T1000 (cell line): Measurements from ENCODE around the gene SLC9B2.

Experiments
- DNase-seq: peaks from one replicate; lab custom pipeline; 2025; ENCODE audit warnings: mixed read lengths; lab: John Stamatoyannopoulos, UW

Gene SLC9B2

DNA sequence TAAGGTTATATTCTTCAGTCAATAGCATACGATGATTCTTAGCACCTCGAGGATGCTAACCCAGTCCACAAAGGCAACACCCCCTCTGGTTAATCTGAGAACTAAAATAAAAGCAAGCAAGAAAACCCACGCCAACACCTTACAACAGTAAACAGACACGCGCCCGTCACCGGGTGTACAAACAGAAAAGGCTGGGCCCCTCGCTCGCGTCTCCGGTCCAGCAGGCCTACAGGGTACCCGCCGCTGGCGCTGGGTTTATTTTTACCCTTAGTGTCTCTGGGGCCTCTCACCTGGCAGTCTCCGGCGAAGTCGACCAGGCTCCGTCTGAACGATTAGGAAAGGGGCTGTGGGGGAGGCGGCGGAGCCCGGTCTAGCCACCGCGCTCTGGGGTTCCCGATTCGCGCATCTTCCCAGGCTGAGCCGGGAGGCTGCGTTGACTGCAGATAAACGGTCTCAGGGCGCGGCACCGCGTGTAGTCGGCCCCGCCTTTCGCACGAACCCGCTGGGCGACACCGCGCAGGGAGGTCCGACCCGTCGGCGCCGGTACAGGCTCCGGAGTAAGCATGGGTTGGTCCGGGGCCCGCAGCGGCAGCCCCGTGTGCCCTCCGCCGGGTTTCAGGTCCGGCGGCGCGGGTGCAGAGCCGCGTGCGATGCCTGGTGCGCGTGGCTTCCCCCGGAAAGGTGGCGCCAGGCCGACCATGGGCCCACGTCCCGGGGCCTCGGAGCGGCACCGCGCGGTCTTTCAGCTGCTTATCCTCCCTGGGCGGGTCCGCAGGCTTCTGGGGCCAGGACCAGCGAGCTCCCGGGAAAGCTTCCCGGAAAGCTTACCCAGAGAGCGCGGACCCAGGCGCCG lies 441 bp downstream of the SLC9B2 start:
- peak; percentile 56 for DNase-seq

DNA sequence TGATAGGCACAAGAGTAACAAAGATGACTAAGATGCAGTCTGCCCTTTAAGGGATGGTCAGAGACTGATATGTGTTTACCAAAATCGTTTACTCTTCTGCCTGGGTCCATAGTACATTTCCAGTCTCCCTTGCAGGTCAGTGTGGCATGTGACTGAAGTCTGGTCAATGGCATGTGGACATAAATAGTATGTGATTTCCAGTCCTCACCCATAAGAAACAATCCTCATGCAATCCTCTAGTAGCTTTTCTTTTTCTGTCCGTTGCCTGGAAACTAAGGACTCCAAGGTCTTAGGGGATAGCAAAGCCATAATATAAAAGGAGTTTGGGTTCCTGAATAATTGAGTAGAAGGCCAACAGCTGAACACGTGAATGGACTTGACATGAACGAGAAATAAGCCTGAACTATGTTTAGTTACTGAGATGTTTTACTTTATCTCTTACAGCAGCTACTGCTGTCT lies 1.1 kb downstream of the SLC9B2 start:
- no peak for DNase-seq

DNA sequence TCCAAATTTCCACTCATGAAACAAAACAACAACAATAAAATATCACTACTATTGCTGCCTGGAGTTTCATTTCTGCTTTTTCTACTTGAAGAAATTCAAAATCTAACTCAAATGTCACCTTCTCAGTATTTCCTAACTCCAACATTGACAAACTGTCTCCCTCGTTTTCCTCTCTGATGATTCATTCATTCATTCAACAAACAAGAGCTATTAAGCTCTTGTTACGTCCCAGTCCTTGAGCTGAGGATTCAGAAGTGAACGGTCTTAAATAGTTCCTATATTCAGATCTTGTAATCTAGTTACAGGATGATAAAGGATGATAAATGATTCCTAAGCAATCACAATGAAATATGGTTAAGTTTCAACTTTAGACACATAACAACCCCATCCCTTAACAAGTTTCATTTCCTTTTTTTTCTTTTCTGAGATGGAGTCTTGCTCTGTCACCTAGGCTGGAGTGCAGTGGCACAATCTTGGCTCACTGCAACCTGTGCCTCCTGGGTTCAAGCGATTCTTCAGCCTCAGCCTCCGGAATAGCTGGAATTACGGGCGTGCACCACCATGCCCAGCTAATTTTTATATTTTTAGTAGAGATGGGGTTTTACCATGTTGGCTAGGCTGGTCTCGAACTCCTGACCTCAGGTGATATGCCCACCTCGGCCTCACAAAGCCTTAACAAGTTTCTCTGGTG lies 1.7 kb downstream of the SLC9B2 start:
- DNase-seq: no peak

DNA sequence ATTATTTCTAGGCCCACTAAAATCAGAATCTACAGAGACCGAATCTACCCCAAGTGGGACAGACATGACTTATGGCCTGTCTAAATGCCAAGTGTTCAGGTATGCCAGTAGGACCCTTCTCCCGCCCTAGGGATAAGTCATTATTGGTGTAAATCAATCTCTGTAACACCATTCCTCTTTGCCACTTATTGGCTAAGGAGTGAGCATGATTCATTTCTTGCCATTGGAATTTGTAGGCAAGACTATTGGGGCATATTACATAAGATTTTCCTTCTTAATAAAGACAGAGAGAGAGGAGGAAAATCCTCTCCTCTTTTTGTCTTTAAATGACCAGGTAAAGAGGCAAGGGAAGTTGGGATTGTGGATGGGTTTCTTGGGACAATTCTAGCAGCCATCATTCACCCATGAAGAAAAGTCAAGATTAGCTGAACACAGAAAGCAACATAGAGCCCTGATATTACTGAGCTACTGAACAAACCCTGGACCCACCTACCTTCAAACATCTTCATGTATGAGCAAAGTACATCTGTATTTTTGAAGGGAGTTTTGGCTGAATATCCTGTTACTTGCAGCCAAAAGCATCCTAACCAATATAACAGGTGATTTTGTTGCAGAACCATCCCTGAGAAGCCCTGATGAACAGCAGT lies 2.6 kb downstream of the SLC9B2 start:
- DNase-seq: no peak

DNA sequence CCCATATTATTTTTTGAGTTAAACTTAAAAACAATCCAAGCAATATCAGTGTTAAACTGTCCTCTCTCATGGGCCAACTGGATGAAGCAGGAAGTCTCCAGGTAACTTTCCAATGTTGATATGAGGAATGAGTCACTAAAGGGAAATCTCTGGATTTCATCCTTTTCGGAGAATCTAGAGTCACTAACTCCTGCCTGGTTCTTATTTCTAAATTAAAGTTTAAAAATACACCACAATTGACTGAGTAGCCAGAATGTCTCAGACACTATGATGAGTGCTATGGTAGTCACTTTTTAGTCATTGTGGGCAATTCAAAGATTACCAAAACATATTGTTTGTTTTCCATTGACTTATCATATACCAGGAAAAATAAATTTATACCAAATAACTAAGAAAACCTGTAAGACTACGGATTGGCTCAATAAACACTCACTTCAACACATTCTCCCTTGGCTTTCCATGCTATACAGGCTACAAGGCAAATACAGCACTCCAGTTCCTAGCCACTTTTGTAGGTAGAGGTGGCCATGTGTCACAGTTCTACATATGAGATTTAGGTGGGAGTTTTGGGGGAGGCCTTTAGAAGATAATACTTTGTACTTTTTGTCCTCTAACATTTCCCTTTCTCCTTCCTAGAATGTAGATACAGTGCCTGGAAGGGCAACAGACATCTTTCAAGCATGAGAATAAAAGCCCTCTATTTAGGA lies 8.6 kb downstream of the SLC9B2 start:
- DNase-seq: no peak

DNA sequence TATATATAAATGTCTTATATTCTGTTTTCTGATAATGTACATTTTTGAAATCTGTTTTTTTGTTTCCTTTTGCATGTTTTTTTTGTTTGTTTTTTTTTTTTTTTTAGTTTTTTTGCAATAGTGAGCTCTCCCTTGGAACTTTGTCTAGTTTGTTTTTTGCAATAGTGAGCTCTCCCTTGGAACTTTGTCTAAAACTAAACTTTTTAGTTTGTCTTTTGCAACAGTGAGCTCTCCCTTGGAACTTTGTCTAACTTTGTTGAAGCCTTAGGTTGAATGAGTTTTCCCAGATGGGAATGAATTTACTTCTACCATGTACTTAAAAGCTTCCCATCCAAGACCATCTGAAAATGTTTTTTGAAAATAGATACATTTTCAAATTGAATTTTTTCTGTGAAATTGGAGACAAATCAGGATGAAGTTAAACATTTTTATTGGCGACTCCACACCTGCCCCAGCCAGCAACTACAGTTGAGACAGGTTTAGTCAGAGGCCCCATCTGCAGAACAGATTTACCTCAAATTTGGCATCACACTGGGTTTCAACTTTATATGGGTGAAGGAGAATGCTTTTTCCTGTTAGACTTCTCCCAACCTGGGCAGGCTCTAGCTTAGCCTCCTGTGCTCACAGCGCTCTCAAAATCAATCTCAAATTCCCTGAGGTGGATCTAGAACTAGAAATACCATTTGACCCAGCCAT lies 16.0 kb downstream of the SLC9B2 start:
- no peak for DNase-seq

DNA sequence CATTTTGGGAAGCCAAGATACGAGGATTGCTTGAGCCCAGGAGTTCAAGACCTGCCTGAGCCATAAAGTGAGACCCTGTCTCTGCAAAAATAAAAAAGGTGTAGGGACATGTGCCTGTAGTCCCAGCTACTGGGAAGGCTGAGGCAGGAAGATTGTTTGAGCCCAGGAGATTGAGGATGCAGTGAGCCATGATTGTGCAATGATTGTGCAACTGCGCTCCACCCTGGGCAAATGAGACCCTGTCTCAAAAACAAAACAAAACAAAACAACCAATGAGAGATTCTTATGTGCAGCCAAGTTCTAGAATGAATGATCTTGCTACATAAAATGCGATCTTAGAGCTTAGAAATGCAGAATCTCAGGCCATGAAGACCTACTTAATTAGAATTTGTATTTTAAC lies 22.5 kb downstream of the SLC9B2 start:
- no peak for DNase-seq

DNA sequence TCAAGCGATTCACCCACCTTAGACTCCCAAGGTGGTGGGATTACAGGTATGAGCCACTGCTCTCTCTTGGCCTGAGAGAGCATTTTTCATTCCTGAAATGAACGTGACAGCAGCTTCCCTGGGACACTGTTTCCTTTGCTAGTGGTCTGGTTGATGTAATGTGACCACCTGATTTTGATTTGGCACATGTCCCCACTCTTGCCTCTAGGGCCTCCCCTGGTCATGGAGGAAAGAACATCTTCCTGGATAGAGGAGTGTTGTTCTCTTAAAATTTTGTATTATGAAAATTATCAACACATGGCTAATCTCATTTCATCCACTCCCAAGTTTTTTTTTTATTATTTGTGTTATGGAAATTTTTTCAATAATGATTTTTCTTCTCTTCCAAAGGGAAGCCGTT lies 23.8 kb downstream of the SLC9B2 start:
- DNase-seq: no peak

DNA sequence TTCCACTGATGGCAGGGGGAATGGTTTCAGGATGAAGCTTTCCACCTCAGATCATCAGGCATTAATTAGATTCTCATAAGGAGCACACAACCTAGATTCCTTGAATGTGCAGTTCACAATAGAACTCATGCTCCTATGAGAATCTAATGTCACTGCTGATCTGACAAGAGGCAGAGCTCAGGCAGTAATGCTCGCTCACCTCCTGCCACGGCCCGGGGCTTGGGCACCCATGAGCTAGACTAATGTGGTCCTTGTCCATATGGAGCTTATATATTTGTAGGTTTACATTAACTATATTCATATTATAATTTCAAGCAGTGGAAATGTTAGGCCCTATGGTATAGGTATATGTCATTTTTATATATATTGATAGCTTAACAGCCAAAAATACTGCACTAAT lies 24.4 kb downstream of the SLC9B2 start:
- DNase-seq: no peak

DNA sequence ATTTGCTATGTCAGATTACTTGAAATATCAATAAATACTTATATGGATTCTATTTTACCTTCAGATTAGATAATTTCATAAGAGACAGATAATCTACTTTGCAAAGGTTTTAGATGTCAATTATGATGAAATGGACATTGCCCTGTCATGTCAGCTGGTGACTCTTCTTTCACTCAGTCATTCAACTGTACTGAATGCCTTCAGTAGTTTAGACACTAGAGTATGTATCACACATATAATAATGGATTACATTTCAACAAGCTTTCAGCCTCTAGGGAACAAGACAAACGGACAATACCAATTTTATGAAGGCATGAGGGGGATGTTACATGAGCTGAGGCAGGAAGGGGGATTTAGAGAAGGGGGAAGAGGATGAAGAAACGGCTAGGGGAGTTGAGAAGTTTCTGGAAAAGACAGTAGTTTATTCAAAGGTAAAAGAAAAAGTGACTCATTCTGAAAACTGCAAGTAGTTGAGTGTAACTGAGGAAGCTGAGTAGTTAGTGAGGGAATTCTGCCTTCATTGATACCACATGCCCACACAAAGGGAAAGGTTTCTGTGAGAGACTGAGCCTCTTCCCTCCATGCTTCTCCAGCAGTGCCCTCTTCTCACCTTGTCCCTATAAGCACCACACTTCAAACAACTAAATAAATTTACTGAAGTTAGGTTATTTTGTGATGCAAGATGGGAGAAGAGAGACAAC lies 25.7 kb downstream of the SLC9B2 start:
- DNase-seq: no peak

DNA sequence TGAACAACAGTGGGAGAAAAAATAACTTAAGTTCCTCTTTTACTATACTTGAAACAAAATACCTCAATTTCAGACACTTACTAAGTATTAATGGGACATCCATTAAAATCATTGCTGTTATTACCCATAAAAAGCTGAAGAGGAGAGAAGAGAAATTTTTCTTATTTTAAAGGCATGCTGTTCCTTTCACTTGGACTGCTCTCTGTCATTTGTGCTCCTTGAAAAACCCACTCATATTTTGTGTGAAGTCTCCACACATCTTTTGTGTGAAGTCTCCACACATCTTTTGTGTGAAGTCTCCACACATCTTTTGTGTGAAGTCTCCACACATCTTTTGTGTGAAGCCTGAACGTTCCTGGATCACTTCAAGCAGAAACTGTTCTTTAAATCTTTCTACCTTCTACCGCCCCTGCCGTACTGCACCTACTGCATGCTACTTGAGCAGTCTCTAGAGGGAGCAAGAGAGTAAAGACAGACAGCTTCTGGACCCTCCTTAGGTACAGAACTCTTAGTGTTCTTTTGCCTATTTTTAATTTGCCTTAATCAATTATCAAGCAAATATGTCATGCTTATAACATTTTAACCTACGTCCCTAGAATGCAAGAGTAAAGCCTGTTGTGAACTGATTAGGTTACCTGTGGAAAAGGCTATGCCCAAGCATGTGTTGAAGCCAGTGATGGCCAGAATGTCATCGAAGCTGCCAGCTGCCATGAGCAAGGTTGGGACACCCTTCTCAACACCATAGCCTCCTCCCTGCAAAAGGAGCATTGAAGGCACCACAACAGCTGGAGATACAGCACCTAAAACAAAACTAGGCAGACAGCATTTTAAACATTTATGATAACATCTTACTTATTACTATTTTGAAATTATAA lies 29.9 kb downstream of the SLC9B2 start:
- DNase-seq: no peak

DNA sequence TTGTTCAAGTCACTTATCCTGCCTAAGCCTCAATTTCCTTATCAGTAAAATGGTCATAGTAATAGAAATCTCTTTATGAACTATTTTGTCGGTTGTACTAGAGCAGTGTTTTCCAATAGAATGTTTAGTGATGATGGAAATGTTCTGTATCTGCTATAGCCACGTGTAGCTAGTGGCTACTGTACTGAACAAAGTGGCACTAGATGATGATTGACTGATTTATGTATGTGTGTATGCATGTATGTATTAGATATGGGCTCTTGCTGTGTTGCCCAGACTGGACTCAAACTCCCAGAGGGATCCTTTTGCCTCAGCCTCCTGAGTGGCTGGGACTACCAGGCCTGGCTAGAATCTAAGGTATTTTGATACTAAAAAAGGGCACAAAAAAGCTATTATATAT lies 32.4 kb downstream of the SLC9B2 start:
- DNase-seq: no peak

DNA sequence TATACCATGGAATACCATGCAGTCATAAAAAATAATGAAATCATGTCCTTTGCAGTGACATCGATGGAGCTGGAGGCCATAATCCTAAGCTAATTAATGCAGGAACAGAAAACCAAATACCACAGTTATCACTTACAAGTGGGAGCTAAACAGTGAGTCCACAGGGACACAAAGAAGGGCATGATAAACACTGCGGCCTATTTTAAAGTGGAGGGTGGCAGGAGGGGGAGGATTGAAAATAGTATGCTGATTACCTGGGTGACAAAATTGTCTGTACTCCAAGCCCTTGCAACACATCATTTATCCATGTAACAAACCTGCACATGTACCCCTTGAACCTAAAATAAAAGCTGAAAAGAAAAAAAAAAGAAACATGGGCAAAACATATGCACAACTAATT lies 40.4 kb downstream of the SLC9B2 start:
- DNase-seq: no peak

DNA sequence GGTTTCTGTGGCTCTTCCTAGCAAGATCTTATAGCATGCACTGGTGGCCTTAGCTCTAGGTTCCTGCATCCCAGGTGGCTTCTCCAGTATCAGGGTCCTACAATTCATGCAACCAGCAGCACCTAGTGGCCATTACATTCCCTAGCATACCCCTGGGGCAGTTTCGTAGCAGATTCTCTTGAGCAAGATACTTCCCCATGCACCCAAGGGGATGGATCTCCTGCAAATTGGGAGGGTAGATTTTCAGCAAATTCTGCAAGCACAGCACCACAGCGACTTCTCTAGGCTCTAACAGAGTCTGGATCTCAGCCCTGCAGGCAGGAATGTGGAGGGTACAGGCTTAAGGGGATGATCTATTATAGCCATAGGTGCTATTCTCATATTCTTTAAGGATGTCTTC lies 44.0 kb downstream of the SLC9B2 start:
- DNase-seq: no peak

DNA sequence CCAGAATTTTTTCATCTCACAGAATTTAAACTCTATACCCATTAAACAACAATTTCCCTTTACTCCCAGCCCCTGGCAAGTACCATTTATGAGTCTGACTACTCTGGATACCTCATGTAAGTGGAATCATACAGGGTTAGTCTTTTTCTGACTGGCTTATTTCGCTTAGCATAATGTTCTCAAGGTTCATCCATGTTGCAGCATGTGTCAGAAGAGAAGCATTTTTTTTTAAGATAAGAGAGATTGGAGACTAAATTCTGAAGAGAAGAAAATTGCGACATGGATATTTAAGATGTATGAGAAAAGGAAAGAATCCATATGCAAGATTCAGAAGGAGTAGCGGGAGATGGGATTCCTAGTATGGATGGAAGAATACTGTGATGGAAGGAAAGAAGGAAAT lies 45.8 kb downstream of the SLC9B2 start:
- DNase-seq: no peak

DNA sequence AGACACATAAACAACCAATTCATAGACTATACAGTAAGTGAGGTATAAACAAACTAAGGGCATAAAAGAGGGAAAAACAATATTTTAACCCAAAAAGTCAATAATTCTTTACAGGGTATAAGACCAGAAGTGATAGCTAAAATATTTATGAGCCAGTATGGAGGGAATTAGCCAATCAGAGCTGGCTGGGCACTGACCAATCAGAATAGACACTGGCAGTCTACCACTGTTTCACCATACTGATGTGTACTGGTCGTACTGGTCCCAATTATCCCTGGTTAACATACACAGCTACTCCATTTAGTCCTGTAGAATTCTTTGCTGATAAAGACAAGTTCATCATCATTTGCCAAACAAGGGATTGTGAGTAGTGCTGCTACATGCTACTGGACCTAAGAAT lies 47.3 kb downstream of the SLC9B2 start:
- no peak for DNase-seq

DNA sequence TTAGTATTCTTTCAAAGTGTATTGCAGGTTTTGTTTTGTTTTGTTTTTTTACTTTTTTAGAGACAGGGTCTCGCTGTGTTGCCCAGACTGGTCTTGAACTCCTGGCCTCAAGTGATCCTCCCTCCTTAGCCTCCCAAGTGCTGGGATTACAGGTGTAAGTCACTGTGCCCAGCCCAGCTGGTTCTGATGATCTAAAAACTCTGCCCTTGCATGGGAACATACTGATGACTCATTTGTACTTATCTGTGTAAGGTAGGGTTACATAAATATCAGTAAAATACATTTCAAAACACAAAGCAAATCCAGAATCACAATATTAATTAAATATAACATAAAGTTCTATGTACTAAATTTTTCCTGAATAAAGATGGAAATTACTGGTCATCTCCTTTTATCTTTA lies 49.7 kb downstream of the SLC9B2 start:
- no peak for DNase-seq

DNA sequence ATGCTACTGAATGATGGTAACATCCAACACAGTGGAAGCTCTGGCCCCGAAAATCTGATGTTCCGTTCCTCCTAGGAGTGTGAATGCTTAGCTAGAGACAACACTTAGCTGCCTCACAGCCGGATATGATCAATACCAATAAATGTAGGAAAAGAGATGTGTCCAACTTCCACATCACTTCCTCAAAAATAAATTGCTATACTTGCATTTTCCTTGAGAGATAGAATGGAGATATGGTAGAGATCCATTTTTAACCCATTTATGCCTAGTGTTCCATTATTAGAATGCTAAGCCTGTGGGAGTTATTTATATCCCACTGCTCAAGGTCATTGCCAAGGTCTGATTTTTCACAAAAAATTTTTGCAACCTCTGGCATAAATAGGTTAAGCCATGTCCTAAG lies 51.6 kb downstream of the SLC9B2 start:
- no peak for DNase-seq

DNA sequence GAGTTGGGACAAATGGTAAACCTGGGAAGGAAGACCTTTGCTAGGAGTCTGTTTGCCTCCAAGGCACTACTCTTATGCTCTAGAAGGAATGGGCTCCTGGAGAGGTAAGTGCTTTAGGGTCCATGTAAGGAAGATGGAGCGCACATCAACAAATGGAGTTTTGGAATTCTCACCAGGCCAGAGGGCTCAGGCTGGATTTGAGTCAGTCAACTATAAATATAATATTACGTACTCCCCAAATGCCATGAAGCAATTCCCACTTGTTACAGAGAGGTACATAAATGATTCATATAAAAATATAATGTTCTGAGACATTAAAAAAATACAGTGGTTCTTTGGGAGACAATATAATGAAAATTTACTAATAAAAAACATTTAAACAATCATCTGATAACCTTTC lies 55.4 kb downstream of the SLC9B2 start:
- DNase-seq: no peak
